Smooth muscle cell (in vitro differentiated cells): ENCODE measurements around the gene SF1. TPM values are rescaled to one million over a fixed set of nuclear protein-coding genes. Genes with fewer than 3 reads are reported as not detected.

Experiments
- DNase-seq: peaks from one replicate; lab custom pipeline; 2025; ENCODE audit not compliant: unreplicated experiment; lab: John Stamatoyannopoulos, UW
- H2AFZ ChIP-seq: fragments of 200-600 bp; sonication (generic); 2 replicates; pipeline ENCODE4 v1.6.0; 2016; ENCODE audit warnings: antibody characterized with exemption, low read depth, mild to moderate bottlenecking
- H3F3A ChIP-seq: fragments of 200-600 bp; sonication (generic); 2 replicates; pipeline ENCODE4 v1.6.0; 2017; ENCODE audit warnings: antibody characterized with exemption, low read depth
- H3K27ac ChIP-seq: fragments of 200-600 bp; sonication (generic); 2 replicates; pipeline ENCODE4 v1.5.1; 2016; ENCODE audit warnings: low read depth, mild to moderate bottlenecking
- H3K27me3 ChIP-seq: fragments of 200-600 bp; sonication (generic); 2 replicates; pipeline ENCODE4 v1.6.1; 2016; ENCODE audit warnings: low read depth, mild to moderate bottlenecking
- H3K36me3 ChIP-seq: fragments of 200-600 bp; sonication (generic); 2 replicates; pipeline ENCODE4 v1.5.1; 2016; ENCODE audit warnings: low read depth
- H3K4me1 ChIP-seq: fragments of 200-600 bp; sonication (generic); 2 replicates; pipeline ENCODE4 v1.5.1; 2016; ENCODE audit warnings: low read depth
- H3K4me2 ChIP-seq: fragments of 200-600 bp; sonication (generic); 2 replicates; pipeline ENCODE4 v1.6.0; 2016; ENCODE audit warnings: mild to moderate bottlenecking
- H3K4me3 ChIP-seq: fragments of 200-600 bp; sonication (generic); 2 replicates; pipeline ENCODE4 v1.5.1; 2016; ENCODE audit warnings: mild to moderate bottlenecking
- H3K79me2 ChIP-seq: fragments of 200-600 bp; sonication (generic); 2 replicates; pipeline ENCODE4 v1.6.0; 2016; ENCODE audit warnings: low read depth, mild to moderate bottlenecking
- H3K9ac ChIP-seq: fragments of 200-600 bp; sonication (generic); 2 replicates; pipeline ENCODE4 v1.6.0; 2016; ENCODE audit warnings: low read depth
- H3K9me3 ChIP-seq: fragments of 200-600 bp; sonication (generic); replicated peaks from 2 replicates; pipeline ENCODE4 v1.5.1; 2016; ENCODE audit warnings: low read depth
- H4K20me1 ChIP-seq: fragments of 200-600 bp; sonication (generic); 2 replicates; pipeline ENCODE4 v1.6.0; 2016; ENCODE audit warnings: low read depth
- WGBS: methylation state at CpG from one replicate; pipeline ENCODE4 v1.1.7; 2016; ENCODE audit warnings: low lambda C conversion rate; 5-methylcytosine and 5-hydroxymethylcytosine counted together
- polyA plus RNA-seq: library from polyadenylated mRNA; unstranded; fragments of >200 nt; fragmentation: Nextera tagmentation; extraction: Ambion mirVana; gene quantifications from 2 replicates; pipeline ENCODE4 v1.2.1, GENCODE V29; 2016
- total RNA-seq: library from RNA; depleted of rRNA; stranded (reverse); fragments of >200 nt; gene quantifications from 2 replicates; pipeline ENCODE4 v1.2.3, GENCODE V29; 2014
- TF ChIP-seq, protein P1 (sequence below): fragments of 200-600 bp; sonication (generic); IDR thresholded peaks from 2 replicates; pipeline ENCODE4 v1.5.1; 2017; ENCODE audit warnings: borderline replicate concordance, mild to moderate bottlenecking, antibody characterized with exemption; ENCODE audit not compliant: insufficient read depth, poor library complexity, severe bottlenecking

SF1 gene
- total and polyA plus RNA-seq, 2 experiments from 2014 or later: 84.2 to 115 TPM

DNA sequence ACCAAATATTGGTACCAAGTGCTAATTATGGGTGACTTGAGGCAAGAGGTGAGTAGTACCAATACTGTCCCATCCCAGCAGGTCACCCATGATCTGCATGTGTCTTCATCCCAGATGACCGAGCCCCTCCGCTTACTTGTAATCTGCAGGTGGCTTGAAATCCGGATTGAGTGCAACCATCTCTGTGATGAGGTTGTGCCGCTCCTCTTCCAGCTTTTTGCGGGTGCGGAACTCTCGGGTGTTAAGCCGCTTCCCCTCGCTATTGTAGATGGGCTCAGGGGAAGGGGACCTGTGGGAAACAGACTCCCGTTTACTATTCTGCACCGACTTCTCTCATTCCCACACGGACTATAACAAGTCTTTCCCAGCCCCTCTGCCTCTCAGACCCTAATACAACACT lies 8.2 kb downstream of the SF1 start:
- Histone ChIP-seq H3K9me3 (no peaks in the 10 kb centered on the region), H3K36me3 (peaks cover 29% of the 10 kb centered on the region), H3K4me3 (no peak overlapping the region), H2AFZ (no peak overlapping the region), H3K27ac (no peak overlapping the region), H3F3A (peaks cover 68% of the 10 kb centered on the region), H3K4me2 (no peak overlapping the region), H3K79me2 (peaks cover 53% of the 10 kb centered on the region), H4K20me1 (peaks cover 100% of the 10 kb centered on the region), H3K27me3 (no peaks in the 10 kb centered on the region), H3K9ac (no peak overlapping the region), H3K4me1 (no peaks in the 10 kb centered on the region)
- 97% methylated on average over 12 of the region's 12 CpGs for WGBS
- no peak for DNase-seq
- TF ChIP-seq, protein P1, sequence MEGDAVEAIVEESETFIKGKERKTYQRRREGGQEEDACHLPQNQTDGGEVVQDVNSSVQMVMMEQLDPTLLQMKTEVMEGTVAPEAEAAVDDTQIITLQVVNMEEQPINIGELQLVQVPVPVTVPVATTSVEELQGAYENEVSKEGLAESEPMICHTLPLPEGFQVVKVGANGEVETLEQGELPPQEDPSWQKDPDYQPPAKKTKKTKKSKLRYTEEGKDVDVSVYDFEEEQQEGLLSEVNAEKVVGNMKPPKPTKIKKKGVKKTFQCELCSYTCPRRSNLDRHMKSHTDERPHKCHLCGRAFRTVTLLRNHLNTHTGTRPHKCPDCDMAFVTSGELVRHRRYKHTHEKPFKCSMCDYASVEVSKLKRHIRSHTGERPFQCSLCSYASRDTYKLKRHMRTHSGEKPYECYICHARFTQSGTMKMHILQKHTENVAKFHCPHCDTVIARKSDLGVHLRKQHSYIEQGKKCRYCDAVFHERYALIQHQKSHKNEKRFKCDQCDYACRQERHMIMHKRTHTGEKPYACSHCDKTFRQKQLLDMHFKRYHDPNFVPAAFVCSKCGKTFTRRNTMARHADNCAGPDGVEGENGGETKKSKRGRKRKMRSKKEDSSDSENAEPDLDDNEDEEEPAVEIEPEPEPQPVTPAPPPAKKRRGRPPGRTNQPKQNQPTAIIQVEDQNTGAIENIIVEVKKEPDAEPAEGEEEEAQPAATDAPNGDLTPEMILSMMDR: no peak

- no peak for DNase-seq
- peaks cover 100% of the 10 kb centered on the region for H4K20me1 ChIP-seq
- TF ChIP-seq, protein P1: no peak
- peaks cover 26% of the 10 kb centered on the region for H3K36me3 ChIP-seq
- no peaks in the 10 kb centered on the region for H3K9me3 ChIP-seq
- WGBS: 99% methylated on average over 6 of the region's 6 CpGs
- H3F3A ChIP-seq: peaks cover 69% of the 10 kb centered on the region
- peaks cover 50% of the 10 kb centered on the region for H3K79me2 ChIP-seq
- H3K4me3 ChIP-seq: no peak overlapping the region
- no peak overlapping the region for H3K4me2 ChIP-seq
- H3K27ac ChIP-seq: no peak overlapping the region
- no peak overlapping the region for H2AFZ ChIP-seq
- H3K4me1 ChIP-seq: peaks cover 6% of the 10 kb centered on the region
- H3K9ac ChIP-seq: no peak overlapping the region
- H3K27me3 ChIP-seq: no peaks in the 10 kb centered on the region
Measured at GRCh38 chr11:64769283-64769682, 9.1 kb downstream of the SF1 start.

GRCh38 chr11:64768300-64768694 lies 10.0 kb downstream of the SF1 start:
- Histone ChIP-seq H3K36me3 (peaks cover 26% of the 10 kb centered on the region), H3K27me3 (no peaks in the 10 kb centered on the region), H3K4me3 (no peak overlapping the region), H3K4me1 (peaks cover 15% of the 10 kb centered on the region), H4K20me1 (peaks cover 100% of the 10 kb centered on the region), H2AFZ (no peak overlapping the region), H3F3A (peaks cover 74% of the 10 kb centered on the region), H3K4me2 (no peak overlapping the region), H3K27ac (no peak overlapping the region), H3K79me2 (peaks cover 41% of the 10 kb centered on the region), H3K9me3 (no peaks in the 10 kb centered on the region), H3K9ac (no peak overlapping the region)
- TF ChIP-seq, protein P1: no peak
- 96% methylated on average over 6 of the region's 6 CpGs for WGBS
- DNase-seq: no peak
